ENCODE data around the gene SOX8.

SOX8 gene

DNA sequence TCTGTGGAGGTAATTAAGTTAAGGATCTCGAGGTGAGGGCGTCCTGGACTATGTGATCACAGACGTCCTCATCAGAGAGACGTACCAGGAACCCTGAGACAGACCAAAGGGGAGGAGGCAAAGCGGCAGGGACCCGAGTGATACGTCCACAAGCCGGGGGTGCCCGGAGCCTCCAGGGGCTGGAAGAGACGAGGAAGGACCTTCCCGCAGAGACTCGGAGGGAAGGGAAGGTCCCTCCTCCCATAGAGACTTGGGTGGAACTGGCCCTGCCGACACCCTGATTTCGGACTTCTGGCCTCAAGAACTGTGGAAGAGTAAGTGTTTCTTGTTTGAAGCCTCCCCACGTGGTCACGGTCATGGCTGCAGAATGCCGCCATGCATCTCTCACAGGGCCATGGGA, 41.6 kb upstream of the SOX8 start:
- TF ChIP-seq TEAD4 (IDR thresholded peaks at IDR 0.05) (no peak), ZBTB7A (IDR thresholded peaks at IDR 0.05; ENCODE audit: low read depth) (no peak), EGR1 (IDR thresholded peaks at IDR 0.05) (no peak), FOXM1 (IDR thresholded peaks at IDR 0.05; ENCODE audit: borderline replicate concordance, low read depth) (no peak), YY1 (IDR thresholded peaks at IDR 0.05; ENCODE audit: low read depth) (no peak), NFIC (IDR thresholded peaks at IDR 0.05) (no peak), EP300 (IDR thresholded peaks at IDR 0.05; ENCODE audit: borderline replicate concordance) (no peak), TAF1 (IDR thresholded peaks at IDR 0.05; ENCODE audit: low read depth) (no peak)
- TF ChIP-seq, protein P1, sequence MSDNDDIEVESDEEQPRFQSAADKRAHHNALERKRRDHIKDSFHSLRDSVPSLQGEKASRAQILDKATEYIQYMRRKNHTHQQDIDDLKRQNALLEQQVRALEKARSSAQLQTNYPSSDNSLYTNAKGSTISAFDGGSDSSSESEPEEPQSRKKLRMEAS (IDR thresholded peaks at IDR 0.05), result no peak
- TF ChIP-seq, protein P2, sequence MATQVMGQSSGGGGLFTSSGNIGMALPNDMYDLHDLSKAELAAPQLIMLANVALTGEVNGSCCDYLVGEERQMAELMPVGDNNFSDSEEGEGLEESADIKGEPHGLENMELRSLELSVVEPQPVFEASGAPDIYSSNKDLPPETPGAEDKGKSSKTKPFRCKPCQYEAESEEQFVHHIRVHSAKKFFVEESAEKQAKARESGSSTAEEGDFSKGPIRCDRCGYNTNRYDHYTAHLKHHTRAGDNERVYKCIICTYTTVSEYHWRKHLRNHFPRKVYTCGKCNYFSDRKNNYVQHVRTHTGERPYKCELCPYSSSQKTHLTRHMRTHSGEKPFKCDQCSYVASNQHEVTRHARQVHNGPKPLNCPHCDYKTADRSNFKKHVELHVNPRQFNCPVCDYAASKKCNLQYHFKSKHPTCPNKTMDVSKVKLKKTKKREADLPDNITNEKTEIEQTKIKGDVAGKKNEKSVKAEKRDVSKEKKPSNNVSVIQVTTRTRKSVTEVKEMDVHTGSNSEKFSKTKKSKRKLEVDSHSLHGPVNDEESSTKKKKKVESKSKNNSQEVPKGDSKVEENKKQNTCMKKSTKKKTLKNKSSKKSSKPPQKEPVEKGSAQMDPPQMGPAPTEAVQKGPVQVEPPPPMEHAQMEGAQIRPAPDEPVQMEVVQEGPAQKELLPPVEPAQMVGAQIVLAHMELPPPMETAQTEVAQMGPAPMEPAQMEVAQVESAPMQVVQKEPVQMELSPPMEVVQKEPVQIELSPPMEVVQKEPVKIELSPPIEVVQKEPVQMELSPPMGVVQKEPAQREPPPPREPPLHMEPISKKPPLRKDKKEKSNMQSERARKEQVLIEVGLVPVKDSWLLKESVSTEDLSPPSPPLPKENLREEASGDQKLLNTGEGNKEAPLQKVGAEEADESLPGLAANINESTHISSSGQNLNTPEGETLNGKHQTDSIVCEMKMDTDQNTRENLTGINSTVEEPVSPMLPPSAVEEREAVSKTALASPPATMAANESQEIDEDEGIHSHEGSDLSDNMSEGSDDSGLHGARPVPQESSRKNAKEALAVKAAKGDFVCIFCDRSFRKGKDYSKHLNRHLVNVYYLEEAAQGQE (IDR thresholded peaks at IDR 0.05; ENCODE audit: low read depth), result no peak

DNA sequence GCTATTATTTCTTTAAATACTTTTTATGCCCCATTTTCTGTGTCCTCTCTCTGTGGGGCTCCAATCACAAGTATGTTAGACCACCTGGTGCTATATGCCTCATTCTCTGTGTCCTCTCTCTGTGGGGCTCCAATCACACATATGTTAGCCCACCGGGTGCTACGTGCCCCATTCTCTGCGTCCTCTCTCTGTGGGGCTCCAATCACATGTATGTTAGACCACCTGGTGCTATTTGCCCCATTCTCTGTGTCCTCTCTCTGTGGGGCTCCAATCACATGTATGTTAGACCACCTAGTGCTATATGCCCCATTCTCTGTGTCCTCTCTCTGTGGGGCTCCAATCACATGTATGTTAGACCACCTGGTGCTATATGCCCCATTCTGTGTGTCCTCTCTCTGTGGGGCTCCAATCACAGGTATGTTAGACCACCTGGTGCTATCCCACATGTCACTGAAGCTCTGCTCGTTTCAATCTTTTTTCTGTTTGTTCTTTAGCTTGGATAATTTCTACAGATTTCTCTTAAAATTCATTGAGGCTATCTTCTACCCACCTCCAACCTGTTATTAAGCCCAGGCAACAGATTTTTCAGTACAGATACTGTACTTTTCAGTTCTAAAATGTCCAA, 39.0 kb upstream of the SOX8 start:
- TF ChIP-seq NFIC (IDR thresholded peaks at IDR 0.05) (no peak), TAF1 (IDR thresholded peaks at IDR 0.05; ENCODE audit: low read depth) (no peak), EP300 (IDR thresholded peaks at IDR 0.05; ENCODE audit: borderline replicate concordance) (no peak), ZBTB7A (IDR thresholded peaks at IDR 0.05; ENCODE audit: low read depth) (no peak), CEBPB (IDR thresholded peaks at IDR 0.05) (no peak), YY1 (IDR thresholded peaks at IDR 0.05; ENCODE audit: low read depth) (no peak), CREB1 (IDR thresholded peaks at IDR 0.05; ENCODE audit: low read depth) (no peak), TCF12 (IDR thresholded peaks at IDR 0.05; ENCODE audit: low read depth) (no peak), EGR1 (IDR thresholded peaks at IDR 0.05) (no peak)

DNA sequence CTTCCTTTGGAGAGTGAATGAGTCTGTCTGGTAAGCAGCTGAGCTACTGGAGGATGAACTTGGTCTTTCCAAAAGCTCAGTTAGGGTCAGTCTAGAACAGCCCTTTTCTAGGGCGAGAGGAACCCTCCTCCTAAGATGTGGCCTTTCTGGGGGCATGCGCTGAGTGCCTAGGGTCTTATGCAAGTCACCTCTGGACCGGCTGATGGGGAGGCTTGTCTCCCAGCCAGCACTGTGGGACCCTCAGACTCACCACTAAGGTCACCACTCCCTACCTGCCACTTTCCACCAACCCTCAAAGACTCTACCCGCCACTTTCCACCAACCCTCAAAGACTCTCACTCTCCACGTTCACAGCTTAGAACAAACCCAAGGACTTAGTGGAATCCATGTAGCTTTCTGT, 37.6 kb upstream of the SOX8 start:
- TF ChIP-seq TEAD4 (IDR thresholded peaks at IDR 0.05) (no peak), EGR1 (IDR thresholded peaks at IDR 0.05) (no peak), RAD21 (IDR thresholded peaks at IDR 0.05; ENCODE audit: low read depth) (no peak), TCF12 (IDR thresholded peaks at IDR 0.05; ENCODE audit: low read depth) (no peak), NFIC (IDR thresholded peaks at IDR 0.05) (no peak)
- TF ChIP-seq, protein P2 (IDR thresholded peaks at IDR 0.05; ENCODE audit: low read depth), result no peak

DNA sequence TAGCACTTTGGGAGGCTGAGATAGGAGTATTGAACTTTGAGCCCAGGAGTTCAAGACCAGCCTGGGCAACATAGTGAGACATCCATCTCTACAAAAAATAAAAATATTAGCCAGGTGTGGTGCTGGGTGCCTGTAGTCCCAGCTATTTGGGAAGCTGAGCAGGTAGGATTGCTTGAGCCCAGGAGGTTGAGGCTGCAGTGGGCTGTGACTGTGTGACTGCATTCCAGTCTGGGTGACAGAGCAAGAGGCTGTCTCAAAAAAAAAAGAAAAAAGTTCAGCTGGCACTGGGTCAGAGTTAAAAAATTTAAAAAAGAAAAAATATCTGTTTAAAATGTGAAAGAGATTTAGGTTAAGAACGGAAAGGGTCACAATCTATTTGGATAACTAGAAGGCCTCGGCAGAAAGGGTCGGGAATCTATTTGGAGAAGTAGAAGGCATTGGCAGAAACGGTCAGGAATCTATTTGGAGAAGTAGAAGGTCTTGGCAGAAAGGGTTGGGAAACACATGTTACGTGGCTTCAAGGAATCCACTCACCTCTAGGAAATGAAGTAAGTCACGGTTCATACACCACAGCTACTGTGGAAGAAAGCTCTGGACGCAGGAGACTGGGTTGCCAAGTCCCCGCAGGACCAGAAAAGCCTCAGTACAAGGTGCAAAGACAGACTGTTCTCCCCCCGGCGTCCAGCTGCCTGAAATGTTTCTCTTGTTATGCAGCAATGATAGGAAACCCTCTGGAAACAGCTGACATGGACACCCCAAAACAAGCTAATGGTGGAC, 36.1 kb upstream of the SOX8 start:
- TF ChIP-seq EGR1 (IDR thresholded peaks at IDR 0.05) (no peak), TEAD4 (IDR thresholded peaks at IDR 0.05) (no peak), NFIC (IDR thresholded peaks at IDR 0.05) (no peak), RAD21 (IDR thresholded peaks at IDR 0.05; ENCODE audit: low read depth) (no peak), ZBTB7A (IDR thresholded peaks at IDR 0.05; ENCODE audit: low read depth) (no peak), TCF12 (IDR thresholded peaks at IDR 0.05; ENCODE audit: low read depth) (no peak), TAF1 (IDR thresholded peaks at IDR 0.05; ENCODE audit: low read depth) (no peak), CEBPB (IDR thresholded peaks at IDR 0.05) (no peak), EP300 (IDR thresholded peaks at IDR 0.05; ENCODE audit: borderline replicate concordance) (no peak), CREB1 (IDR thresholded peaks at IDR 0.05; ENCODE audit: low read depth) (no peak), FOXM1 (IDR thresholded peaks at IDR 0.05; ENCODE audit: borderline replicate concordance, low read depth) (no peak), YY1 (IDR thresholded peaks at IDR 0.05; ENCODE audit: low read depth) (no peak)
- TF ChIP-seq, protein P1 (IDR thresholded peaks at IDR 0.05), result no peak
- TF ChIP-seq, protein P2 (IDR thresholded peaks at IDR 0.05; ENCODE audit: low read depth), result no peak
- TF ChIP-seq, protein P3, sequence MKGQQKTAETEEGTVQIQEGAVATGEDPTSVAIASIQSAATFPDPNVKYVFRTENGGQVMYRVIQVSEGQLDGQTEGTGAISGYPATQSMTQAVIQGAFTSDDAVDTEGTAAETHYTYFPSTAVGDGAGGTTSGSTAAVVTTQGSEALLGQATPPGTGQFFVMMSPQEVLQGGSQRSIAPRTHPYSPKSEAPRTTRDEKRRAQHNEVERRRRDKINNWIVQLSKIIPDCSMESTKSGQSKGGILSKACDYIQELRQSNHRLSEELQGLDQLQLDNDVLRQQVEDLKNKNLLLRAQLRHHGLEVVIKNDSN (IDR thresholded peaks at IDR 0.05), result no peak

Measured in Ishikawa (cell line).